HG03342 (cell line): ENCODE measurements around the gene RARS2.
A peak's percentile ranks its signal among the peaks of the same experiment; 100 is the strongest.
"Not testable (repeated sequence)": the region's sequence is repeated elsewhere in the genome, so short reads cannot be mapped to it uniquely, and the experiment has no call there.

Source experiments
- ATAC-seq: cut with Tn5 transposase; IDR thresholded peaks from one replicate; pipeline ENCODE4 v1.9.1; 2021; ENCODE audit warnings: mild to moderate bottlenecking, moderate library complexity; ENCODE audit not compliant: unreplicated experiment

RARS2 gene, protein sequence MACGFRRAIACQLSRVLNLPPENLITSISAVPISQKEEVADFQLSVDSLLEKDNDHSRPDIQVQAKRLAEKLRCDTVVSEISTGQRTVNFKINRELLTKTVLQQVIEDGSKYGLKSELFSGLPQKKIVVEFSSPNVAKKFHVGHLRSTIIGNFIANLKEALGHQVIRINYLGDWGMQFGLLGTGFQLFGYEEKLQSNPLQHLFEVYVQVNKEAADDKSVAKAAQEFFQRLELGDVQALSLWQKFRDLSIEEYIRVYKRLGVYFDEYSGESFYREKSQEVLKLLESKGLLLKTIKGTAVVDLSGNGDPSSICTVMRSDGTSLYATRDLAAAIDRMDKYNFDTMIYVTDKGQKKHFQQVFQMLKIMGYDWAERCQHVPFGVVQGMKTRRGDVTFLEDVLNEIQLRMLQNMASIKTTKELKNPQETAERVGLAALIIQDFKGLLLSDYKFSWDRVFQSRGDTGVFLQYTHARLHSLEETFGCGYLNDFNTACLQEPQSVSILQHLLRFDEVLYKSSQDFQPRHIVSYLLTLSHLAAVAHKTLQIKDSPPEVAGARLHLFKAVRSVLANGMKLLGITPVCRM

GRCh38 chr6:87589693-87590416 lies at the start of gene RARS2, which contains the start of gene ORC3:
Gene RARS2, minus strand, starts transcription at chr6:87589987. Its CDS starts 30 bp downstream, at chr6:87589957.
Gene ORC3, plus strand, starts transcription at chr6:87590135. Its CDS starts 34 bp downstream, at chr6:87590169.
- ATAC-seq = peak; percentile 100

DNA sequence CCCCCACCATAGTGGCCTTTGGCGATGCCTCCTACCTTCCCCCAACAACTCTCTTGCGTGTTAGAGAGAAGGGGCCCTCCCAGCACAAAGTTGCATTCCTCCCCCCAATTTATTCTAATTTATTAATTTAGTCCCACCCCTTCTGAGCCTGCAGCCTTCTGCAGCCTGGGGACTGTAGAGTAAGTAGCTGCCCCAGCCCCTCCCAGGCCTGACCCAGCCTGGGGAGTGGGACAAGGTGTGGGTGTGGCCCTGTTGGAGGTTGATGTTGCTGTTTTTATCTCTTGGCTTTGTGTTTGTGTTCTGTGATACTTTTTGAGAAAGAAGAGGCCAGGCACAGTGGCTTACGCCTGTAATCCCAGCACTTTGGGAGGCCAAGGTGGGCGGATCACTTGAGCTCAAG lies 49.6 kb upstream of the RARS2 start:
- no peak for ATAC-seq

GRCh38 chr6:87637106-87637505 lies 47.3 kb upstream of the RARS2 start:
- no peak for ATAC-seq

- ATAC-seq = no peak
These were observed 46.5 kb upstream of the RARS2 start for GRCh38 chr6:87636315-87636714.

GRCh38 chr6:87633851-87634250 lies 44.1 kb upstream of the RARS2 start:
- no peak for ATAC-seq

- ATAC-seq = no peak
These were observed 41.0 kb upstream of the RARS2 start for GRCh38 chr6:87630746-87631145.

GRCh38 chr6:87628881-87629280 lies 39.1 kb upstream of the RARS2 start:
- no peak for ATAC-seq

- ATAC-seq = no peak
These were observed 38.6 kb upstream of the RARS2 start for GRCh38 chr6:87628424-87628823.

- no peak for ATAC-seq
These were observed 33.5 kb upstream of the RARS2 start for GRCh38 chr6:87623248-87623647.

- no peak for ATAC-seq
These were observed 28.7 kb upstream of the RARS2 start for GRCh38 chr6:87618531-87618930.

DNA sequence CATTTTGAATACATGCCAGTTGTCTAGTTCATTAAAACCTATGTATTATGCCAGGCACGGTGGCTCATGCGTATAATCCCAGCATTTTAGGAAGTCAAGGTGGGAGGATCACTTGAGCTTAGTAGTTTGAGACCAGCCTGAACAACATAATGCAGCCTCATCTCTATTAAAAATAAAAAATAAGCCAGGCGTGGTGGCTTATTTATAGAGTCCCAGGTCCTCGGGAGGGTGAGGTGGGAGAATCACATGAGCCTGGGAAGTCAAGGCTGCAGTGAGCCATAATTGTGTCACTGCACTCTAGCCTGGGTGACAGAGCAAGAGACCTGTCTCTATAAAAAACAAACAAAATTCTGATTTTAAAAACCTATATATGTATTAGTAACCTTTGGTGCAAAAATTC lies 27.6 kb upstream of the RARS2 start:
- ATAC-seq = no peak

- ATAC-seq = not testable (repeated sequence)
These were observed 23.2 kb upstream of the RARS2 start for GRCh38 chr6:87613018-87613417.

DNA sequence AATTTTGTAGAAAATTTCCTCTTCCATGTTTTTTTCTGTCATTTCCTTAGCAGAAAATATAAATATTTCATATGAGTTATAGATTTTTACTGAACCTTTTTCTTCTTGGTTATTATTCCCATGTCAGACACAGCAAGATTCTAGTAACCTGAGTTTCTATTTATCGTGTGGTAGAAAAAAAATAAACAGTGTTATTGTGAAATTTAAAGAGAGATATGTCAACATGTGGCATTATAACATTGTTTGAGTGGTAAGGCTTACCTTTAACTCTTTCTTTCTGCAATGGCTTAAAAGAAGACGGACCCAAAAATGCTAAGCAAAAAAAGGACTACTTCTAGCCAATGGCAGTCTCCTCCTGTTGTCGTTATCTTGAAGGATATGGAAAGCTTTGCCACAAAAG lies 19.0 kb upstream of the RARS2 start:
- no peak for ATAC-seq

GRCh38 chr6:87606199-87606598 lies 16.4 kb upstream of the RARS2 start:
- ATAC-seq = no peak

DNA sequence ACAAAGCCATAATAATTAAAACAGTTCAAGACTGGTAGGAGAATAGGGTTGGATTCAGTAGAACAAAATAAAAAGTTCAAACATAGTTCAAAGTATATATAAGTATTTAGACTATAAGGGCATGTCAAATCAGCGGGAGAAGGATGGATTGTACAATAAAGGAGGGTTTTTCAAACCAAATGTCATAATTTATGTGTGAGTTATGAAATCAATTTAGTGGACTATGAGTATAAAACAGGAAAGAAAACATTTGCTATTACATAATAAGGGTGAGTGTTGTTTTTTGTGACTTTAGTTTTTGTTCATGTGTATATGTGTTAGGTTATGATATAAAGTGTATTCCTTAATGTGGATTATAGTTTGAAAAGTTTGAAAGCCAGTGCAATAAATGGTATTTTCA lies 10.8 kb upstream of the RARS2 start:
- no peak for ATAC-seq

GRCh38 chr6:87590990-87591389 lies 1.2 kb upstream of the RARS2 start:
- ATAC-seq = no peak

DNA sequence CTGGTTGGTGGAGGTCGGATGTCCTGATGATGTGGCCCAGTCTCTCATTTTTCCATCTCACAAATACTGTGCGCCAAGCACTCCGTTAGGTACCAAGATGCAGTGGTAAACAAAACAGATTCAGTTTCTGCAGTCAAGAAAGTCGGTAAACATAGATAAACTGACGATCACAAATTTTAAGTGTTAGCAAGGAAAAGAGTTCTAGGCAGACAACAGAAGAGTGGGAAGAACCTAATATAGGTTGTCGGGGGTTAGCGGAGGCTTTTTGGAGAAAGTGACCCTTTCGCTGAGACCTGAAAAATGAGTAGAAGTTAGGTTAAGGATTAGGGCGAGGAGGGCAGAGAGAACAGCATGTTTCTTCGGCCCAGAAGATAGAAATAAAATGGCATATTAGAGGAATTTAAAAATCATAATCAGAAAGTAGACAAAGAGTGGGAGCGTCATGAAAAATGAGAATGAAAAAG lies 662 bp upstream of the RARS2 start:
- no peak for ATAC-seq

DNA sequence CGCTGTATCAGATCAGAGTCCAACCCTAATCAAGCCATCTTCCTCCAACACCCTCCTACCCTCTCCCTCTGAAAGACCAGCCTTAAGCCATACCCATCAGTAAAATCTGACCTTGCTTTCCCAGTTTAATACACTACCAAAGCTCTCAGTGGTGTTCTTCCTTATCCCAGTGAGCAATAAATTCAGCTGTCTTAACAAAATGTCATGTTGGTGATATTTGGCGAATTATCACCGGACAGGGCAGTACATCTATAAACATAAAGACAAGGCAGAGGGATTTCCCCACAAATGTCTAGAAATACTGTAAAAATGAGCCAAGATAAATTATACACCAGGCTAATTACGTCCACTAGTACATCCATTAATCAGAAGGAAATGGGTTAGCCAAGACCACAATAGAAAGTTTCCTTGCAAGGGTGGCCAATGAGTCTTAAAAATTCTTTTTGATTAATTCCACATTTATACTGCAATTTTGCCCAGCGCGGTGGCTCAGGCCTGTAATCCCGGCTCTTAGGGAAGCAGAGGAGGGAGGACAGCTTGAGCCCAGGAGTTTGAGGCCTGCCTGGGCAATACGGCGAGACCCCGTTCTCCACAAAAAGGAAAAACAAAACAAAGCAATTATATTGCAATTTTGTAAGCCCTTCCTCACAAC lies 905 bp downstream of the RARS2 start:
- ATAC-seq = no peak

- ATAC-seq = no peak
These were observed 3.3 kb downstream of the RARS2 start for GRCh38 chr6:87586371-87587077.

GRCh38 chr6:87583822-87584221 lies 6.0 kb downstream of the RARS2 start:
- no peak for ATAC-seq

- no peak for ATAC-seq
These were observed 14.4 kb downstream of the RARS2 start for GRCh38 chr6:87575423-87575822.
